ENCODE data around the gene PHLPP1. TPM values are rescaled to one million over a fixed set of nuclear protein-coding genes. Genes with fewer than 3 reads are reported as not detected.

PHLPP1 gene
- total and polyA plus RNA-seq, 9 of the 15 experiments (the other 6 are each of a cell fraction or from before 2014, with no cell fraction given) = 0.56 to 9.0 (median 4.5) TPM

DNA sequence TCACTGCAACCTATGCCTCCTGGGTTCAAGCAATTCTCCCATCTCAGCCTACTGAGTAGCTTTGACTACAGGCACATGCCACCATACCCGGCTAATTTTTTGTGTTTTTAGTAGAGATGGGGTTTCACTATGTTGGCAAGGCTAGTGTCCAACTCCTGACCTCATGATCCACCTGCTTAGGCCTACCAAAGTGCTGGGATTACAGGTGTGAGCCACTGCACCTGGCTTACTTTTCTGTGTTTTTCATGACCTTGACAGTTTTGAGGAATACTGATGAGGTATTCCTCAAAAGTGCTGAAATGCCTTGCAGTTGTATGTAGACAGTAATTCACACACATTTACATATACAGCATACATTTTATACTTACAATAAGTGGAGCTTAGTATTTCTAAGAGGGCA is 126.1 kb downstream of the PHLPP1 start:
- no peaks in the 10 kb centered on the region for H3K36me3 ChIP-seq (ENCODE audit: control insufficient read depth, insufficient read depth, low read length)
- ATAC-seq (no peak), DNase-seq (ENCODE audit: extremely low read depth in 1 of 4, low spot score in 3 of 4) (no peak), FAIRE-seq (no peak)
- in situ Hi-C loops (cut with MboI) (no loop called here), intact Hi-C loops (cut with micrococcal nuclease) (no loop called here)
- no peaks in the 10 kb centered on the region for H3K9me1 ChIP-seq (ENCODE audit: control insufficient read depth, insufficient read depth, low read length)
- no peaks in the 10 kb centered on the region for H3K9me3 ChIP-seq (replicated peaks; ENCODE audit: control insufficient read depth, insufficient read depth, low read depth, low read length)
- no peak overlapping the region for H3K9ac ChIP-seq (ENCODE audit: insufficient read depth in 1 of 2, low read depth in 2 of 2, low read length in 2 of 2)
- TF ChIP-seq HDAC8 (tag; IDR thresholded peaks at IDR 0.05) (no peak), SREBF1 (IDR thresholded peaks at IDR 0.05; ENCODE audit: borderline replicate concordance, low read depth, low read length) (no peak), MTA3 (IDR thresholded peaks at IDR 0.05; ENCODE audit: borderline replicate concordance) (no peak)
- H4K20me1 ChIP-seq (replicated peaks; ENCODE audit: control insufficient read depth, insufficient read depth, low read length) = no peaks in the 10 kb centered on the region
- H3K27ac ChIP-seq (ENCODE audit: extremely low read depth, low read depth, low read length) = no peak overlapping the region
- H3K4me3 ChIP-seq = no peak overlapping the region
- ChIA-PET CTCF (ENCODE audit: low intra/inter-chr PET ratio) (no interaction called here), POLR2A (interaction anchor here (1.2 kb wide), 1 partner anchor 27 kb away, joined by 3 read pairs; no protein-coding TSS in a partner anchor)
- H3K4me1 ChIP-seq (replicated peaks in 1 of 2; ENCODE audit: control insufficient read depth in 2 of 2, insufficient read depth in 2 of 2, low read length in 2 of 2) = peaks cover 9 to 13% of the 10 kb centered on the region in 2 experiments; a peak in 4 of 5 replicates
- H2AFZ ChIP-seq (ENCODE audit: low read depth, low read length) = no peak overlapping the region
- BruUV-seq (replicated peaks) = no TSS peak
- peaks cover 2% of the 10 kb centered on the region; the same call in 1 of the 3 replicates for H3K79me2 ChIP-seq (ENCODE audit: control insufficient read depth, insufficient read depth, low read length)
- H3K27me3 ChIP-seq (ENCODE audit: control insufficient read depth in 2 of 2, insufficient read depth in 2 of 2, low read length in 2 of 2) = no peaks in the 10 kb centered on the region
- WGBS (ENCODE audit: insufficient coverage, low coverage, missing lambda C conversion rate) = 100% methylated on average over 1 of the region's 1 CpG
- H3K4me2 ChIP-seq (ENCODE audit: insufficient read depth, low read length) = no peak overlapping the region

DNA sequence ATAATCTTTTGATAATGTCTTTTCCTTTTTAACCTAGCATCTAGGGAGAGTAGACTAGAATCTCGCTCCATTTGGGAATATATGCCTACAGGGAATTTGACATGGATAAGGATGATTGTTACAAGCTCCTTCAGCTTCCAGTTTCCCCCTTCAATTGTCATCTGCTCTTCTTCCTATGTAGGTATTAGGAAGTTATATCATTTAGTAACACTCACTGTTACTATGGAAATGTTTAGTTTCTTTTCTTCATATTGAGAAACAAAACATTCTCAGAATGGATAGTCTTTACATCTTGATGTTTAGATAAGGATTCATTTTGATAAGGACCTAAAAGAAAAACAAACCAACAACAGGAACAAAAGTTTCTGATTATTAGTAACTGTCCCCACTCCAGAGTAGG is 127.6 kb downstream of the PHLPP1 start:
- DNase-seq (ENCODE audit: extremely low read depth in 1 of 4, low spot score in 3 of 4) = no peak
- Histone ChIP-seq H3K4me1 (replicated peaks in 1 of 2; ENCODE audit: control insufficient read depth in 2 of 2, insufficient read depth in 2 of 2, low read length in 2 of 2) (peaks cover 0 to 6% of the 10 kb centered on the region in 2 experiments; a peak in 2 of 5 replicates), H3K27ac (ENCODE audit: extremely low read depth, low read depth, low read length) (no peak overlapping the region), H3K36me3 (ENCODE audit: control insufficient read depth, insufficient read depth, low read length) (no peaks in the 10 kb centered on the region), H3K79me2 (ENCODE audit: control insufficient read depth, insufficient read depth, low read length) (no peaks in the 10 kb centered on the region; the same call in 2 of the 3 replicates), H3K27me3 (ENCODE audit: control insufficient read depth in 2 of 2, insufficient read depth in 2 of 2, low read length in 2 of 2) (no peaks in the 10 kb centered on the region), H3K4me2 (ENCODE audit: insufficient read depth, low read length) (no peak overlapping the region), H3K4me3 (no peak overlapping the region), H3K9me3 (replicated peaks; ENCODE audit: control insufficient read depth, insufficient read depth, low read depth, low read length) (no peaks in the 10 kb centered on the region), H3K9ac (ENCODE audit: insufficient read depth in 1 of 2, low read depth in 2 of 2, low read length in 2 of 2) (no peak overlapping the region), H2AFZ (ENCODE audit: low read depth, low read length) (no peak overlapping the region), H4K20me1 (replicated peaks; ENCODE audit: control insufficient read depth, insufficient read depth, low read length) (no peaks in the 10 kb centered on the region), H3K9me1 (ENCODE audit: control insufficient read depth, insufficient read depth, low read length) (no peaks in the 10 kb centered on the region)
- in situ Hi-C loops (cut with MboI) (no loop called here), intact Hi-C loops (cut with micrococcal nuclease) (no loop called here)
- no TSS peak for BruUV-seq (replicated peaks)
- no peak for FAIRE-seq
- ATAC-seq = no peak
- 92% methylated on average over 1 of the region's 1 CpG for WGBS (ENCODE audit: insufficient coverage, low coverage, missing lambda C conversion rate)
- ChIA-PET POLR2A (interaction anchor here (1.2 kb wide), 1 partner anchor 28 kb away, joined by 3 read pairs; no protein-coding TSS in a partner anchor), CTCF (ENCODE audit: low intra/inter-chr PET ratio) (no interaction called here)
- TF ChIP-seq CEBPB (tag; IDR thresholded peaks at IDR 0.05) (no peak), NBN (IDR thresholded peaks at IDR 0.05; ENCODE audit: low read depth) (no peak), NCOR1 (IDR thresholded peaks at IDR 0.05) (no peak)
- TF ChIP-seq, protein P1, sequence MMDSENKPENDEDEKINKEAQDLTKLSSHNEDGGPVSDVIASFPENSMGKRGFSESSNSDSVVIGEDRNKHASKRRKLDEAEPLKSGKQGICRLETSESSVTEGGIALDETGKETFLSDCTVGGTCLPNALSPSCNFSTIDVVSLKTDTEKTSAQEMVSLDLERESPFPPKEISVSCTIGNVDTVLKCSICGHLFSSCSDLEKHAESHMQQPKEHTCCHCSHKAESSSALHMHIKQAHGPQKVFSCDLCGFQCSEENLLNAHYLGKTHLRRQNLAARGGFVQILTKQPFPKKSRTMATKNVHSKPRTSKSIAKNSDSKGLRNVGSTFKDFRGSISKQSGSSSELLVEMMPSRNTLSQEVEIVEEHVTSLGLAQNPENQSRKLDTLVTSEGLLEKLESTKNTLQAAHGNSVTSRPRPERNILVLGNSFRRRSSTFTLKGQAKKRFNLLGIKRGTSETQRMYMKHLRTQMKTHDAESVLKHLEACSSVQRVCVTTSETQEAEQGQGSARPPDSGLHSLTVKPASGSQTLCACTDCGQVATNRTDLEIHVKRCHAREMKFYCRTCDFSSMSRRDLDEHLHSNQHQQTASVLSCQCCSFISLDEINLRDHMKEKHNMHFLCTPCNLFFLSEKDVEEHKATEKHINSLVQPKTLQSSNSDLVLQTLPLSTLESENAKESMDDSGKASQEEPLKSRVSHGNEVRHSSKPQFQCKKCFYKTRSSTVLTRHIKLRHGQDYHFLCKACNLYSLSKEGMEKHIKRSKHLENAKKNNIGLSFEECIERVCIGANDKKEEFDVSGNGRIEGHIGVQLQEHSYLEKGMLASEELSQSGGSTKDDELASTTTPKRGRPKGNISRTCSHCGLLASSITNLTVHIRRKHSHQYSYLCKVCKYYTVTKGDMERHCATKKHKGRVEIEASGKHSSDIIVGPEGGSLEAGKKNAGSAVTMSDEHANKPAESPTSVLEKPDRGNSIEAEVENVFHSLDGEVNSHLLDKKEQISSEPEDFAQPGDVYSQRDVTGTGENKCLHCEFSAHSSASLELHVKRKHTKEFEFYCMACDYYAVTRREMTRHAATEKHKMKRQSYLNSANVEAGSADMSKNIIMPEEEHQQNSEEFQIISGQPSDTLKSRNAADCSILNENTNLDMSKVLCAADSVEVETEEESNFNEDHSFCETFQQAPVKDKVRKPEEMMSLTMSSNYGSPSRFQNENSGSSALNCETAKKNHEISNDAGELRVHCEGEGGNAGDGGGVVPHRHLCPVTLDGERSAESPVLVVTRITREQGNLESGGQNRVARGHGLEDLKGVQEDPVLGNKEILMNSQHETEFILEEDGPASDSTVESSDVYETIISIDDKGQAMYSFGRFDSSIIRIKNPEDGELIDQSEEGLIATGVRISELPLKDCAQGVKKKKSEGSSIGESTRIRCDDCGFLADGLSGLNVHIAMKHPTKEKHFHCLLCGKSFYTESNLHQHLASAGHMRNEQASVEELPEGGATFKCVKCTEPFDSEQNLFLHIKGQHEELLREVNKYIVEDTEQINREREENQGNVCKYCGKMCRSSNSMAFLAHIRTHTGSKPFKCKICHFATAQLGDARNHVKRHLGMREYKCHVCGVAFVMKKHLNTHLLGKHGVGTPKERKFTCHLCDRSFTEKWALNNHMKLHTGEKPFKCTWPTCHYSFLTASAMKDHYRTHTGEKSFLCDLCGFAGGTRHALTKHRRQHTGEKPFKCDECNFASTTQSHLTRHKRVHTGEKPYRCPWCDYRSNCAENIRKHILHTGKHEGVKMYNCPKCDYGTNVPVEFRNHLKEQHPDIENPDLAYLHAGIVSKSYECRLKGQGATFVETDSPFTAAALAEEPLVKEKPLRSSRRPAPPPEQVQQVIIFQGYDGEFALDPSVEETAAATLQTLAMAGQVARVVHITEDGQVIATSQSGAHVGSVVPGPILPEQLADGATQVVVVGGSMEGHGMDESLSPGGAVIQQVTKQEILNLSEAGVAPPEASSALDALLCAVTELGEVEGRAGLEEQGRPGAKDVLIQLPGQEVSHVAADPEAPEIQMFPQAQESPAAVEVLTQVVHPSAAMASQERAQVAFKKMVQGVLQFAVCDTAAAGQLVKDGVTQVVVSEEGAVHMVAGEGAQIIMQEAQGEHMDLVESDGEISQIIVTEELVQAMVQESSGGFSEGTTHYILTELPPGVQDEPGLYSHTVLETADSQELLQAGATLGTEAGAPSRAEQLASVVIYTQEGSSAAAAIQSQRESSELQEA (IDR thresholded peaks at IDR 0.05; ENCODE audit: low read depth) = no peak
